Upper lobe of left lung (tissue), 6 donors: ENCODE results near the gene HHAT. TPM values are rescaled to one million over a fixed set of nuclear protein-coding genes. Genes with fewer than 3 reads are reported as not detected.

Source experiments
- ATAC-seq, 2 donors: fragments of 200-7000 bp; cut with Tn5 transposase; one replicate each; pipeline ENCODE4 v1.9.1; 2022; ENCODE audit warnings: mild to moderate bottlenecking in 2 of 2, moderate library complexity in 2 of 2; ENCODE audit not compliant: low FRiP score in 2 of 2
- DNase-seq, 2 donors: peaks; one replicate each; pipeline ENCODE4 v3.0.0-alpha.2; 2019 to 2020
- H3K27ac ChIP-seq, 4 donors: fragments of 200-600 bp; sonication (generic); one replicate each; pipeline ENCODE4 v1.5.1; 2016 to 2019
- H3K27me3 ChIP-seq, 4 donors: fragments of 200-600 bp; sonication (generic); one replicate each; pipeline ENCODE4 v1.5.1; 2017 to 2019
- H3K36me3 ChIP-seq, 4 donors: fragments of 200-600 bp; sonication (generic); one replicate each; pipeline ENCODE4 v1.5.1; 2016 to 2019
- H3K4me1 ChIP-seq, 4 donors: fragments of 200-600 bp; sonication (generic); one replicate each; pipeline ENCODE4 v1.5.1; 2018 to 2019
- H3K4me3 ChIP-seq, 4 donors: fragments of 200-600 bp; sonication (generic); one replicate each; pipeline ENCODE4 v1.5.1; 2017 to 2019; ENCODE audit warnings: mild to moderate bottlenecking in 2 of 4, moderate library complexity in 1 of 4
- H3K9me3 ChIP-seq, 4 donors: fragments of 200-600 bp; sonication (generic); one replicate each; pipeline ENCODE4 v1.5.1; 2018 to 2019
- EP300 ChIP-seq, 4 donors: sonication (generic); formaldehyde crosslinking; IDR thresholded peaks; one replicate each; pipeline ENCODE4 v1.5.1; 2017; ENCODE audit warnings: antibody characterized with exemption in 4 of 4, control low read depth in 2 of 4
- POLR2A ChIP-seq, 4 donors: fragments of 450-650 bp; IDR thresholded peaks; one replicate each; pipeline ENCODE4 v1.5.1; 2016 to 2017; ENCODE audit warnings: antibody characterized with exemption in 4 of 4, mild to moderate bottlenecking in 2 of 4
- POLR2AphosphoS5 ChIP-seq, 2 donors: sonication (generic); formaldehyde crosslinking; IDR thresholded peaks; one replicate each; pipeline ENCODE4 v1.5.1; 2017; ENCODE audit warnings: antibody characterized with exemption in 2 of 2
- WGBS, 2 donors: methylation state at CpG; one replicate each; pipeline ENCODE4 v1.1.5; 2017 to 2018; 5-methylcytosine and 5-hydroxymethylcytosine counted together
- total RNA-seq, 6 donors: library from RNA; depleted of rRNA in 4 of 6; stranded (reverse); fragments of >200 nt in 4 of 6; gene quantifications; one replicate each; pipeline versions ENCODE4 v1.1.0 to v1.2.1, GENCODE V29; 2016 to 2021
- TF ChIP-seq, protein P1 (sequence below), 6 experiments: fragments of 450-650 bp in 4 of 6; fragments of 200-600 bp in 2 of 6; sonication (generic) in 2 of 6; IDR thresholded peaks; one replicate each; pipeline ENCODE4 v1.5.1; 2016 to 2019; ENCODE audit warnings: antibody characterized with exemption in 6 of 6
- donor health status: DM: no; HTN: no; CAD: no; lungs with moderate emphysema.
- donor health status: DM: no; HTN: yes; CAD: no; lungs with severe emphysema.

Gene HHAT
- total RNA-seq, 6 donors from 2014 or later: 4.6 to 8.1 (median 5.7) TPM

DNA sequence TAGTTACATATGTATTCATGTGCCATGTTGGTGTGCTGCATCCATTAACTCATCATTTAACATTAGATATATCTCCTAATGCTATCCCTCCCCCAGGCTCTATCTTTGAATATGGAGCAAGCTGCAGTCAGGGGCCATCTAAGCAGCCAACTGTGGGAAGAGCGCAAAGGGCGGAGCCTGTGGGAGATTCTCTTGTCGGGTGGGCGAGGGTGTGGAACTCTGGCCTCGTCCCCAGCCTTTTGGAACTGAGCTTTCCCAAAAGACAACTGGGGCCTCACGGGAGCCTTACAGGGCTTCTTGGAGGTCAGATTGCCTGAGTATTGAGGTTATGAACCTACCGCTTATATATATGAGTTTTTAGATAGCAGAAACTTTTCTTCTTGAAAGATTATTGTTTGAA is 117.2 kb downstream of the HHAT start:
- Histone ChIP-seq H3K4me3 (no peak overlapping the region), H3K9me3 (no peaks in the 10 kb centered on the region), H3K27me3 (no peaks in the 10 kb centered on the region), H3K36me3 (no peaks in the 10 kb centered on the region), H3K4me1 (no peaks in the 10 kb centered on the region), H3K27ac (no peak overlapping the region)
- DNase-seq: no peak
- ATAC-seq: no peak
- 90 to 96% methylated on average over 7 of the region's 7 CpGs for WGBS, 2 donors
- TF ChIP-seq POLR2A (IDR thresholded peaks at IDR 0.05): no peak
- TF ChIP-seq, protein P1, sequence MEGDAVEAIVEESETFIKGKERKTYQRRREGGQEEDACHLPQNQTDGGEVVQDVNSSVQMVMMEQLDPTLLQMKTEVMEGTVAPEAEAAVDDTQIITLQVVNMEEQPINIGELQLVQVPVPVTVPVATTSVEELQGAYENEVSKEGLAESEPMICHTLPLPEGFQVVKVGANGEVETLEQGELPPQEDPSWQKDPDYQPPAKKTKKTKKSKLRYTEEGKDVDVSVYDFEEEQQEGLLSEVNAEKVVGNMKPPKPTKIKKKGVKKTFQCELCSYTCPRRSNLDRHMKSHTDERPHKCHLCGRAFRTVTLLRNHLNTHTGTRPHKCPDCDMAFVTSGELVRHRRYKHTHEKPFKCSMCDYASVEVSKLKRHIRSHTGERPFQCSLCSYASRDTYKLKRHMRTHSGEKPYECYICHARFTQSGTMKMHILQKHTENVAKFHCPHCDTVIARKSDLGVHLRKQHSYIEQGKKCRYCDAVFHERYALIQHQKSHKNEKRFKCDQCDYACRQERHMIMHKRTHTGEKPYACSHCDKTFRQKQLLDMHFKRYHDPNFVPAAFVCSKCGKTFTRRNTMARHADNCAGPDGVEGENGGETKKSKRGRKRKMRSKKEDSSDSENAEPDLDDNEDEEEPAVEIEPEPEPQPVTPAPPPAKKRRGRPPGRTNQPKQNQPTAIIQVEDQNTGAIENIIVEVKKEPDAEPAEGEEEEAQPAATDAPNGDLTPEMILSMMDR (IDR thresholded peaks at IDR 0.05): no peak
- TF ChIP-seq EP300 (IDR thresholded peaks at IDR 0.05): no peak
- TF ChIP-seq POLR2AphosphoS5 (IDR thresholded peaks at IDR 0.05): no peak

DNA sequence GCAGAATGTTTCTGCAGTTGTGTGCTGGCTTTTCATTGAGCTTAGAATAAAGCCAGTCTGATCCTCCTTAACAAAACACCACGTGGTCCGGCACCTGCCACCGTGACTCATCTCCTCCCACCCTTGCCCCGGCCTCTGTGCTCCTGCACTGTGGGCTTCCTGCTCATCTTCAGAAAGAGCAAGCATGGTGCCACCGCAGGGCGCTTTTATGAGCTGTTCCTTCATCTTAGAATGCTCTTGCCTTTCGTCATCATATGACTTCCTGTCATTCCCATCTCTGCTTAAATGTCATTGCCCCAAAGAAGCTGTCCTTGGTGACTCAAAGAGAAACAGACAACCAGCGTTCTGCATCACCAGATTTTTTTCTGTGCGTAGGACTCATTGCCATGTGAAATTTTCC is 117.8 kb downstream of the HHAT start:
- Histone ChIP-seq H3K27me3 (no peaks in the 10 kb centered on the region), H3K36me3 (no peaks in the 10 kb centered on the region), H3K4me3 (no peak overlapping the region), H3K27ac (no peak overlapping the region), H3K9me3 (no peaks in the 10 kb centered on the region), H3K4me1 (no peaks in the 10 kb centered on the region)
- TF ChIP-seq EP300 (IDR thresholded peaks at IDR 0.05) (no peak), POLR2AphosphoS5 (IDR thresholded peaks at IDR 0.05) (no peak), POLR2A (IDR thresholded peaks at IDR 0.05) (no peak)
- TF ChIP-seq, protein P1 (IDR thresholded peaks at IDR 0.05): no peak
- DNase-seq (no peak), ATAC-seq (no peak)
- WGBS, 2 donors: 61 to 74% methylated on average over 9 of the region's 9 CpGs

DNA sequence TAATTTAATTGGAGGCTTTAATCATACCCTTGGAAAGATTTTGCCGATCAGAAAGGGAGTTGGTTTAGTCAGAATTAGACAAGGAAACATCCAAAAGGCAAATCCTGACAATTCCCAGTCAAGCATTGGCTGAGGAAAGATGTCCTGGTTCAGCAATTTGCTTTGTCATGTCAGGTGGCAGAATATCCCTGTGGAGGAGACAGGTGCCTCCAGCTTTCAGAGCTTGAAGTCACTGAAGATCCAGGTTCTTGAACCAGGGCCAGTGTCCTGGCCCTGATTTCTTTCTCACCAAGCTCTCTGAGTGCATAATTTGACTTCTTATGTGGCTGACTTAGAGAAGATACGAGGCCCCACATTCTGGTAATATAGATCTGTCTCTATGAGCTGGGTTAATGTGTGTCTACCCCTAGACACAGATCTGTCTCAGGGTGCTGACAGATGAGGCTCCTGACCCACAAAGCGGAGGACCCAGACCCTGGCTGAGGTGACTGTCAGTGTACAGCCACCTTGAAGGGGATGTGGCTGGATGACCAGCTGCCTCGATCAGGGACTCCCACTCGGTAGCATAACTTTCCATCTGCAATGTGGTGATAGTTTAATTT is 118.9 kb downstream of the HHAT start:
- H3K9me3 ChIP-seq: no peaks in the 10 kb centered on the region
- TF ChIP-seq, protein P1 (IDR thresholded peaks at IDR 0.05): no peak
- TF ChIP-seq POLR2A (IDR thresholded peaks at IDR 0.05) (no peak), POLR2AphosphoS5 (IDR thresholded peaks at IDR 0.05) (no peak), EP300 (IDR thresholded peaks at IDR 0.05) (no peak)
- no peaks in the 10 kb centered on the region for H3K4me1 ChIP-seq
- no peaks in the 10 kb centered on the region for H3K27me3 ChIP-seq
- H3K36me3 ChIP-seq: no peaks in the 10 kb centered on the region
- no peak overlapping the region for H3K27ac ChIP-seq
- WGBS, 2 donors: 80 to 82% methylated on average over 3 to 5 of the region's 5 CpGs
- no peak for DNase-seq
- no peak for ATAC-seq
- no peak overlapping the region for H3K4me3 ChIP-seq

DNA sequence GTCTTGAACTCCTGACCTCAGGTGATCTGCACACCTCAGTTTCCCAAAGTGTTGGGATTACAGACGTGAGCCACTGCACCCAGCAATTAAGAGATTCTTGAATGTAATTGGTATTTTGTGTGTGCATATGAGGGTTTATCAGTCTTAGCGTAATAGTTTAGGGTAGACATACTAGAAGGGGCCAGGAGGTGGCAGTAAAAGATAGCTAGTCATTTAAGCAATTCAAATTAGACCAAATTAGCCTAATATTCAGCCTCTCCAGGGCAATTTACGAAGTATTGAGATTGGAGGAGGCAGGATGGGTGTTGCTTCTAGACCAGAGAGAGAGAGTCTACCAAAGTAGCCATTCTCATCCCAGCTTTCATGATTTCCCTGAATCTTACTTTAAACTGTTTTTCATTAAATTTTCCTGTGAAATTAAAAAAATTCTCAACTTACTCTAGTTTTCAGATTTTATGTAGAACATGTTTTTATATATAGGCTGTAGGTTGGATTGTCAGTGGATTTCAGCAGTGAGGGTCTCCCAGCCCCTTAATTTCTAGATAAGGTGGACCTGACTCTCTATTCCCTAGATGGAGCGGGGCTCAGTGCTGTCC is 119.7 kb downstream of the HHAT start:
- ATAC-seq: peak in 1 of 2 donors; percentile 60
- TF ChIP-seq, protein P1 (IDR thresholded peaks at IDR 0.05): peak in 4 of 6 experiments; percentile 13 to 63 (median 50)
- TF ChIP-seq POLR2AphosphoS5 (IDR thresholded peaks at IDR 0.05) (no peak), POLR2A (IDR thresholded peaks at IDR 0.05) (no peak), EP300 (IDR thresholded peaks at IDR 0.05) (no peak)
- Histone ChIP-seq H3K9me3 (no peaks in the 10 kb centered on the region), H3K27me3 (no peaks in the 10 kb centered on the region), H3K27ac (no peak overlapping the region), H3K36me3 (no peaks in the 10 kb centered on the region), H3K4me3 (no peak overlapping the region), H3K4me1 (no peaks in the 10 kb centered on the region)
- 51 to 57% methylated on average over 4 of the region's 4 CpGs for WGBS, 2 donors
- no peak for DNase-seq
